HepG2 (cell line): ENCODE data around the gene CAPRIN1. TPM values are rescaled to one million over a fixed set of nuclear protein-coding genes. Genes with fewer than 3 reads are reported as not detected.
"Not testable (repeated sequence)": the region's sequence is repeated elsewhere in the genome, so short reads cannot be mapped to it uniquely, and the experiment has no call there.

Source experiments
- ATAC-seq: fragments of 200-7000 bp; cut with Tn5 transposase; 3 replicates; pipeline ENCODE4 v1.9.1; 2020; ENCODE audit warnings: mild to moderate bottlenecking, moderate library complexity
- BruUV-seq: library from RNA; stranded (reverse); fragments of 400-500 nt; replicated peaks from 2 replicates; lab custom pipeline; 2021; lab: Mats Ljungman, UMichigan
- CTCF ChIA-PET: fragments of 300-600 bp; formaldehyde crosslinking; extraction: SDS; loops from one replicate; lab custom pipeline; 2021; ENCODE audit warnings: low total read pairs, inconsistent platforms, low intra/inter-chr PET ratio; lab: Yijun Ruan, JAX
- POLR2A ChIA-PET: fragments of 350-600 bp; sonication (Branson Sonifier 250); formaldehyde crosslinking; loops from one replicate; lab custom pipeline; 2020; ENCODE audit warnings: antibody characterized with exemption, inconsistent platforms; lab: Yijun Ruan, JAX
- DNase-seq: peaks from one replicate; pipeline ENCODE4 v3.0.0-alpha.2; 2015; ENCODE audit warnings: low spot score
- FAIRE-seq: peaks from 3 replicates; lab custom pipeline; 2011; peaks lifted over from hg19 to GRCh38; lab: Jason Lieb, UNC
- H2AFZ ChIP-seq: one replicate; pipeline ENCODE4 v1.6.1; 2011; ENCODE audit warnings: low read length, inconsistent platforms
- H3K27ac ChIP-seq: fragments of 300-600 bp; 3 replicates; pipeline ENCODE4 v1.8.0; 2011; ENCODE audit warnings: mixed run types, mild to moderate bottlenecking, mixed read lengths, low read length, inconsistent platforms; ENCODE audit not compliant: insufficient read depth; ENCODE audit errors: extremely low read length
- H3K27me3 ChIP-seq, 2 experiments: fragments of 200-600 bp in 1 of 2; 2 replicates in 1 of 2; 3 replicates in 1 of 2; pipeline versions ENCODE4 v1.6.0 to v1.8.0; 2011; ENCODE audit warnings: low read length in 2 of 2, mild to moderate bottlenecking in 2 of 2, moderate library complexity in 2 of 2, inconsistent platforms in 1 of 2; ENCODE audit not compliant: insufficient read depth in 2 of 2, control insufficient read depth in 1 of 2
- H3K36me3 ChIP-seq, 2 experiments: fragments of 200-600 bp in 1 of 2; replicated peaks in 1 of 2; 2 replicates in 1 of 2; 3 replicates in 1 of 2; pipeline versions ENCODE4 v1.5.1 to v1.8.0; 2011; ENCODE audit warnings: low read length in 2 of 2, inconsistent platforms in 1 of 2; ENCODE audit not compliant: insufficient read depth in 2 of 2, control insufficient read depth in 1 of 2
- H3K4me1 ChIP-seq: 2 replicates; pipeline ENCODE4 v1.5.1; 2012; ENCODE audit warnings: low read length, inconsistent platforms; ENCODE audit not compliant: insufficient read depth
- H3K4me2 ChIP-seq: 2 replicates; pipeline ENCODE4 v1.6.0; 2011; ENCODE audit warnings: low read depth, low read length, inconsistent platforms
- H3K4me3 ChIP-seq, 3 experiments: fragments of 200-600 bp in 1 of 3; sonication (generic), shearing (Covaris generic) in 1 of 3; replicated peaks in 1 of 3; 2 replicates each; pipeline ENCODE4 v1.5.1; 2011 to 2016; ENCODE audit warnings: low read length in 3 of 3, inconsistent platforms in 2 of 3, low read depth in 2 of 3, mild to moderate bottlenecking in 2 of 3, control low read depth in 1 of 3, mixed read lengths in 1 of 3; ENCODE audit not compliant: insufficient read depth in 1 of 3
- H3K79me2 ChIP-seq: one replicate; pipeline ENCODE4 v1.6.1; 2011; ENCODE audit warnings: low read length, inconsistent platforms; ENCODE audit not compliant: insufficient read depth
- H3K9ac ChIP-seq: 2 replicates; pipeline ENCODE4 v1.6.0; 2011; ENCODE audit warnings: mild to moderate bottlenecking, low read depth, low read length, inconsistent platforms; ENCODE audit not compliant: insufficient read depth
- H3K9me3 ChIP-seq: 2 replicates; pipeline ENCODE4 v1.5.1; 2012; ENCODE audit warnings: mild to moderate bottlenecking, low read length
- H4K20me1 ChIP-seq: 2 replicates; pipeline ENCODE4 v1.6.0; 2011; ENCODE audit warnings: inconsistent platforms, mild to moderate bottlenecking, low read length, moderate library complexity; ENCODE audit not compliant: insufficient read depth
- ELF3 ChIP-seq: IDR thresholded peaks from 2 replicates; pipeline ENCODE4 v1.6.1; 2016; ENCODE audit warnings: missing genetic modification reagents, missing compliant biosample characterization
- REPIN1 ChIP-seq: sonication (generic); formaldehyde crosslinking; IDR thresholded peaks from 2 replicates; pipeline ENCODE4 v1.8.0; 2022; ENCODE audit warnings: missing genetic modification reagents, low read depth, mild to moderate bottlenecking, borderline replicate concordance
- SRSF9 ChIP-seq: fragments of 200-400 bp; formaldehyde crosslinking; IDR thresholded peaks from 2 replicates; pipeline ENCODE4 v1.6.1; 2018; ENCODE audit warnings: borderline replicate concordance, mild to moderate bottlenecking, low read depth, low read length; ENCODE audit not compliant: insufficient read depth, poor library complexity, severe bottlenecking
- ZBTB38 ChIP-seq: sonication (generic); formaldehyde crosslinking; IDR thresholded peaks from 2 replicates; pipeline ENCODE4 v1.5.1; 2020; ENCODE audit warnings: mild to moderate bottlenecking, missing genetic modification reagents
- ZBTB46 ChIP-seq: sonication (generic); formaldehyde crosslinking; IDR thresholded peaks from 2 replicates; pipeline ENCODE4 v1.4.0; 2020; ENCODE audit warnings: mild to moderate bottlenecking, missing genetic modification reagents, borderline replicate concordance
- ZNF460 ChIP-seq: sonication (generic); formaldehyde crosslinking; IDR thresholded peaks from 2 replicates; pipeline ENCODE4 v1.5.1; 2020; ENCODE audit warnings: missing genetic modification reagents, mild to moderate bottlenecking, borderline replicate concordance
- ZSCAN22 ChIP-seq: sonication (generic); formaldehyde crosslinking; IDR thresholded peaks from 2 replicates; pipeline ENCODE4 v1.4.0; 2020; ENCODE audit warnings: mild to moderate bottlenecking, missing genetic modification reagents
- WGBS: methylation state at CpG from one replicate; pipeline ENCODE4 v1.1.6; 2017; ENCODE audit warnings: low lambda C conversion rate; 5-methylcytosine and 5-hydroxymethylcytosine counted together
- in situ Hi-C: cut with HindIII; loops from 2 replicates; pipeline ENCODE4 v1.10.0; 2017; ENCODE audit warnings: low pct_unique_long_range_greater_than_20kb; ENCODE audit not compliant: extremely low pct_ligation_motif_present
- intact Hi-C: fragments of 100-400 bp; cut with micrococcal nuclease; formaldehyde crosslinking; loops from one replicate; pipeline ENCODE4 v1.10.0; 2022; ENCODE audit not compliant: unreplicated experiment
- polyA plus RNA-seq, 8 experiments: library from polyadenylated mRNA; depleted of rRNA in 3 of 8; stranded (reverse) in 7 of 8; unstranded in 1 of 8; fragments of >200 nt; fragmentation: Illumina TruSeq in 4 of 8; extraction: Trizol in 4 of 8; gene quantifications; 2 replicates each; pipeline versions ENCODE4 v1.2.1 to v1.2.3, GENCODE V29; 2011 to 2016; ENCODE audit warnings: low read depth in 4 of 8, missing spikeins in 1 of 8, mixed read lengths in 1 of 8; ENCODE audit not compliant: insufficient read depth in 1 of 8
- total RNA-seq, 5 experiments: library from RNA; depleted of rRNA; stranded (reverse); fragments of >200 nt; fragmentation: Illumina TruSeq; extraction: Trizol; gene quantifications; 2 replicates each; pipeline ENCODE4 v1.2.3, GENCODE V29; 2016; ENCODE audit warnings: low read depth in 1 of 5
- TF ChIP-seq, protein P1 (sequence below): sonication (generic); formaldehyde crosslinking; IDR thresholded peaks from 2 replicates; pipeline ENCODE4 v1.5.0; 2020; ENCODE audit warnings: mild to moderate bottlenecking, missing genetic modification reagents
- TF ChIP-seq, protein P2 (sequence below): IDR thresholded peaks from 2 replicates; pipeline ENCODE4 v1.6.1; 2016; ENCODE audit warnings: low read depth

Gene CAPRIN1
- total and polyA plus RNA-seq, 2 of the 13 experiments (the other 11 are each of a cell fraction or from before 2014, with no cell fraction given) = 114 to 162 TPM

- WGBS = 66% methylated on average over 11 of the region's 11 CpGs
- H3K36me3 ChIP-seq = peaks cover 0 to 13% of the 10 kb centered on the region in 2 experiments; a peak in 3 of 5 replicates
- peaks cover 50% of the 10 kb centered on the region for H4K20me1 ChIP-seq
- FAIRE-seq, H3K9me3 ChIP-seq, H2AFZ ChIP-seq, H3K27me3 ChIP-seq, ATAC-seq, H3K27ac ChIP-seq, BruUV-seq, in situ Hi-C loops, CTCF ChIA-PET: not testable (repeated sequence)
- peak overlapping the region; percentile 74 to 100 (median 95); a peak in 5 of 6 replicates for H3K4me3 ChIP-seq
- peak overlapping the region; percentile 67 for H3K4me2 ChIP-seq
- H3K9ac ChIP-seq = peak overlapping the region; percentile 95; the same call in 1 of the 2 replicates
- H3K4me1 ChIP-seq = peaks cover 66% of the 10 kb centered on the region
- peaks cover 69% of the 10 kb centered on the region for H3K79me2 ChIP-seq
- POLR2A ChIA-PET = interaction anchor here (1.4 kb wide), 1 partner anchor 17 kb away, joined by 3 read pairs; no protein-coding TSS in a partner anchor
- intact Hi-C loops = loop anchor here (5.0 kb wide), 1 partner anchor 57 kb away; no protein-coding TSS in a partner anchor
- TF ChIP-seq, protein P1, sequence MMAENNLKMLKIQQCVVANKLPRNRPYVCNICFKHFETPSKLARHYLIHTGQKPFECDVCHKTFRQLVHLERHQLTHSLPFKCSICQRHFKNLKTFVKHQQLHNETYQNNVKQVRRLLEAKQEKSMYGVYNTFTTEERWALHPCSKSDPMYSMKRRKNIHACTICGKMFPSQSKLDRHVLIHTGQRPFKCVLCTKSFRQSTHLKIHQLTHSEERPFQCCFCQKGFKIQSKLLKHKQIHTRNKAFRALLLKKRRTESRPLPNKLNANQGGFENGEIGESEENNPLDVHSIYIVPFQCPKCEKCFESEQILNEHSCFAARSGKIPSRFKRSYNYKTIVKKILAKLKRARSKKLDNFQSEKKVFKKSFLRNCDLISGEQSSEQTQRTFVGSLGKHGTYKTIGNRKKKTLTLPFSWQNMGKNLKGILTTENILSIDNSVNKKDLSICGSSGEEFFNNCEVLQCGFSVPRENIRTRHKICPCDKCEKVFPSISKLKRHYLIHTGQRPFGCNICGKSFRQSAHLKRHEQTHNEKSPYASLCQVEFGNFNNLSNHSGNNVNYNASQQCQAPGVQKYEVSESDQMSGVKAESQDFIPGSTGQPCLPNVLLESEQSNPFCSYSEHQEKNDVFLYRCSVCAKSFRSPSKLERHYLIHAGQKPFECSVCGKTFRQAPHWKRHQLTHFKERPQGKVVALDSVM (CRISPR knock-in tag) = peak; percentile 51; the same call in 1 of the 2 replicates
- peak; percentile 29; the same call in 1 of the 2 replicates for TF ChIP-seq ZNF460
- TF ChIP-seq, all 625 proteins: peak for 2; not testable (repeated sequence) for 623
- DNase-seq = not testable (repeated sequence)
These were observed 2.8 kb downstream of the CAPRIN1 start for GRCh38 chr11:34054351-34054750.

DNA sequence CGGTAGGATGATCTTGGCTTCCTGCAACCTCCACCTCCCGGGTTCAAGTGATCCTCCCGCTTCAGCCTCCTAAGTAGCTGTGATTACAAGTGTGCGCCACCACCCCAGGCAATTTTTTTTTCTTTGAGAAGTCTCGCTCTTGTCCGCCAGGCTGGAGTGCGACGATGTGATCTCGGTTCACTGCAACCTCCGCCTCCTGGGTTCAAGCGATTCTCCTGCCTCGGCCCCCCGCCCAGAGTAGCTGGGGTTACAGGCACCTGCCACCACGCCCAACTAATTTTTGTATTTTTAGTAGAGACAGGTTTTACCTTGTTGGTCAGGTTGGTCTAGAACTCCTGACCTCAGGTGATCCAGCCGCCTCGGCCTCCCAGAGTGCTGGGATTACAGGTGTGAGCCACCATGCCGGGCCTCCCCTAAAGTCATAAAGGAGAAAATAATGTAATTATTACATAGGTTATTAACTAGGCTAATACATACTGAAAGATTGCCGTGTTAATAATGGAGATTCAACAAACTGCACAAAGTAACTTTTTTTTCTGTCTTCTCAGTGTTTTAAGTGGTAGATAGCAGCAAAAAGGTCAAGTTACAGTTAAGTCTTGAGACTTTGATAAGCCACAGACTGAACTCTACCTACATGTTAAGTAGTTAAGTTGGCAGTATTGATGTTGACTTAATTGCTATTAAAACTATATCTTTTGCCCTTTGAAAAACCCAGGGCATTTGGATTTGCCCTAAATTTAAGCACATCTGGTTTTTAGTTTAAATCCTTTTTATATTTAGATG lies 3.9 kb downstream of the CAPRIN1 start:
- H3K27ac ChIP-seq = no peak overlapping the region
- peak overlapping the region; percentile 67 for H3K4me2 ChIP-seq
- peak overlapping the region; percentile 39; the same call in 1 of the 2 replicates for H3K9ac ChIP-seq
- peaks cover 80% of the 10 kb centered on the region for H3K79me2 ChIP-seq
- H3K36me3 ChIP-seq = peaks cover 0 to 13% of the 10 kb centered on the region in 2 experiments; a peak in 3 of 5 replicates
- H3K4me3 ChIP-seq = peak overlapping the region in 2 of 3 experiments; percentile 25 to 95; a peak in 4 of 6 replicates
- BruUV-seq = no TSS peak
- no peaks in the 10 kb centered on the region for H3K9me3 ChIP-seq
- 94% methylated on average over 18 of the region's 18 CpGs for WGBS
- no peak for ATAC-seq
- FAIRE-seq = no peak
- intact Hi-C loops (no loop called here), in situ Hi-C loops (no loop called here)
- POLR2A ChIA-PET = no interaction called here
- H2AFZ ChIP-seq = no peak overlapping the region
- H4K20me1 ChIP-seq = peaks cover 59% of the 10 kb centered on the region
- no peak for DNase-seq
- CTCF ChIA-PET = no interaction called here
- H3K27me3 ChIP-seq = no peaks in the 10 kb centered on the region
- peaks cover 65% of the 10 kb centered on the region for H3K4me1 ChIP-seq
- TF ChIP-seq ZBTB38 (CRISPR knock-in tag) (peak; percentile 32; the same call in 1 of the 2 replicates), ZNF460 (peak; percentile 47; the same call in 1 of the 2 replicates), ZBTB46 (CRISPR knock-in tag) (no peak), REPIN1 (CRISPR knock-in tag) (no peak), ELF3 (CRISPR knock-in tag) (no peak), SRSF9 (no peak), ZSCAN22 (CRISPR knock-in tag) (no peak)
- TF ChIP-seq, protein P2, sequence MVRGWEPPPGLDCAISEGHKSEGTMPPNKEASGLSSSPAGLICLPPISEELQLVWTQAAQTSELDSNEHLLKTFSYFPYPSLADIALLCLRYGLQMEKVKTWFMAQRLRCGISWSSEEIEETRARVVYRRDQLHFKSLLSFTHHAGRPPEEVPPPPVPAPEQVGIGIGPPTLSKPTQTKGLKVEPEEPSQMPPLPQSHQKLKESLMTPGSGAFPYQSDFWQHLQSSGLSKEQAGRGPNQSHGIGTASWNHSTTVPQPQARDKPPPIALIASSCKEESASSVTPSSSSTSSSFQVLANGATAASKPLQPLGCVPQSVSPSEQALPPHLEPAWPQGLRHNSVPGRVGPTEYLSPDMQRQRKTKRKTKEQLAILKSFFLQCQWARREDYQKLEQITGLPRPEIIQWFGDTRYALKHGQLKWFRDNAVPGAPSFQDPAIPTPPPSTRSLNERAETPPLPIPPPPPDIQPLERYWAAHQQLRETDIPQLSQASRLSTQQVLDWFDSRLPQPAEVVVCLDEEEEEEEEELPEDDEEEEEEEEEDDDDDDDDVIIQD (CRISPR knock-in tag) = no peak
